Omental fat pad (tissue), 4 donors: ENCODE data around the gene SLC8A1. TPM values are rescaled to one million over a fixed set of nuclear protein-coding genes. Genes with fewer than 3 reads are reported as not detected.
A peak's percentile ranks its signal among the peaks of the same experiment; 100 is the strongest.

Source experiments
- ATAC-seq: fragments of 150-250 bp; one replicate; pipeline ENCODE4 v1.9.1; 2016; ENCODE audit warnings: mild to moderate bottlenecking, moderate library complexity; ENCODE audit not compliant: low FRiP score
- DNase-seq: peaks from one replicate; pipeline ENCODE4 v3.0.0-alpha.2; 2019; ENCODE audit warnings: low spot score
- total RNA-seq, 4 donors: library from RNA; depleted of rRNA; stranded (reverse); fragments of >200 nt; gene quantifications; one replicate each; pipeline ENCODE4 v1.1.0, GENCODE V29; 2016
- TF ChIP-seq, protein P1 (sequence below), 3 donors: fragments of 450-650 bp; IDR thresholded peaks; one replicate each; pipeline ENCODE4 v1.5.1; 2016 to 2017; ENCODE audit warnings: antibody characterized with exemption in 3 of 3, mild to moderate bottlenecking in 3 of 3, moderate library complexity in 2 of 3

SLC8A1 gene
- total RNA-seq = 10 to 100 TPM; 17.5 to 47.0 (median 30.0) TPM

DNA sequence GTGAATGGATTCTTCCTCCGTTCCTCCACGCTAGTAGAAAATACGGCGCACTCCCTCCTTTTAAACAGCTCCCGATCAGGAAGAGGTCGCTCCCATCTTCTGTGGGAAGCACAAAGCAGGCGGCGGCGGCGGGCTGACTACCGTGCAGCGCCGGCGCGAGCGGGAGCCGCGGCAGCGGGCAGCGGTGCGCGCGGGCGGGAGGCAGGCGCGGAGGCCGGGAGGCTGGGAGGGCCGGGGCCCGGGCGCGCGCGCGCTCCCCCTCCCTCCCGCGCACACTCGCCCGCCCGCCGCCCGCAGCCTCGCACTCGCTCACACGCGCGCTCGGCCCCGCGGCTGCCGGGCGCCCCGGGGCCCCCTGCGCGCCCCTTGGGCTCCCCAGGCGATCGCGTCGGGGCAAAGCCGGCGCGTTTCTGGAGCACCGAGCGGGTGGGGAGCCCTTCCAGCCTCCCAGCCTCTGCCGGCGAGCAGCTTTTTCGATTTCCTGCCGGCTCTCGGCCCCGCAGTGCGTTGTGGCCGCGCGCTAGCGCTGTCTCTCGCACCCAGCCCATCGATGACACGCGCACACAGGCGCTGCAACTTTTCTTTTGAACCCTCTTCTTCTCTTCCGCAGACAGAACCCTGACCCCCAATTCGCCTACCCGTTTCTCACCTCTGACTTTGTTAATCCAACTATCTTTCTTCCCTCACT lies at the start of gene SLC8A1:
Gene SLC8A1, minus strand, starts transcription at position 173 of the 688 bp plus-strand sequence.
- DNase-seq (no peak), ATAC-seq (peak; percentile 71)
- TF ChIP-seq, protein P1, sequence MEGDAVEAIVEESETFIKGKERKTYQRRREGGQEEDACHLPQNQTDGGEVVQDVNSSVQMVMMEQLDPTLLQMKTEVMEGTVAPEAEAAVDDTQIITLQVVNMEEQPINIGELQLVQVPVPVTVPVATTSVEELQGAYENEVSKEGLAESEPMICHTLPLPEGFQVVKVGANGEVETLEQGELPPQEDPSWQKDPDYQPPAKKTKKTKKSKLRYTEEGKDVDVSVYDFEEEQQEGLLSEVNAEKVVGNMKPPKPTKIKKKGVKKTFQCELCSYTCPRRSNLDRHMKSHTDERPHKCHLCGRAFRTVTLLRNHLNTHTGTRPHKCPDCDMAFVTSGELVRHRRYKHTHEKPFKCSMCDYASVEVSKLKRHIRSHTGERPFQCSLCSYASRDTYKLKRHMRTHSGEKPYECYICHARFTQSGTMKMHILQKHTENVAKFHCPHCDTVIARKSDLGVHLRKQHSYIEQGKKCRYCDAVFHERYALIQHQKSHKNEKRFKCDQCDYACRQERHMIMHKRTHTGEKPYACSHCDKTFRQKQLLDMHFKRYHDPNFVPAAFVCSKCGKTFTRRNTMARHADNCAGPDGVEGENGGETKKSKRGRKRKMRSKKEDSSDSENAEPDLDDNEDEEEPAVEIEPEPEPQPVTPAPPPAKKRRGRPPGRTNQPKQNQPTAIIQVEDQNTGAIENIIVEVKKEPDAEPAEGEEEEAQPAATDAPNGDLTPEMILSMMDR (IDR thresholded peaks at IDR 0.05) = no peak

DNA sequence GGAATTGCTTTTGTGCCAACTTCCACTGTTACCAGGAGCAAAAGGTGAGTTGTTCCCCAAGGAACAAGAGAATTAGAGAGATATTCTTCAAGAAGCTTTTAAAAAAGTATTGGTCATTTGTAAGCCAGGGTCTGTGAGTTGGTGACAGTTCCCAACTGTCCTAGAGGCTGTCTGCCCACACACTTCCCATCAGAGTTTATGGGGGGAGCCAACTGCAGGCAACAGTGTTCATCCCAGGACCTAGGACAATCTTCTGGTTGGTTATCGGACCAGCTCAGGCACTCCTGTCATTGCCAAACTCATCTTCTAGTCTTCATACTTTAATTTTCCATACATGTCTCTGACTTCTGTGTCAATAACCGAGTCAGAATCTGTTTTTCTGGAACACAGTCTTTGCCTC lies 47.5 kb upstream of the SLC8A1 start:
- DNase-seq (no peak), ATAC-seq (no peak)
- TF ChIP-seq, protein P1 (IDR thresholded peaks at IDR 0.05) = no peak

DNA sequence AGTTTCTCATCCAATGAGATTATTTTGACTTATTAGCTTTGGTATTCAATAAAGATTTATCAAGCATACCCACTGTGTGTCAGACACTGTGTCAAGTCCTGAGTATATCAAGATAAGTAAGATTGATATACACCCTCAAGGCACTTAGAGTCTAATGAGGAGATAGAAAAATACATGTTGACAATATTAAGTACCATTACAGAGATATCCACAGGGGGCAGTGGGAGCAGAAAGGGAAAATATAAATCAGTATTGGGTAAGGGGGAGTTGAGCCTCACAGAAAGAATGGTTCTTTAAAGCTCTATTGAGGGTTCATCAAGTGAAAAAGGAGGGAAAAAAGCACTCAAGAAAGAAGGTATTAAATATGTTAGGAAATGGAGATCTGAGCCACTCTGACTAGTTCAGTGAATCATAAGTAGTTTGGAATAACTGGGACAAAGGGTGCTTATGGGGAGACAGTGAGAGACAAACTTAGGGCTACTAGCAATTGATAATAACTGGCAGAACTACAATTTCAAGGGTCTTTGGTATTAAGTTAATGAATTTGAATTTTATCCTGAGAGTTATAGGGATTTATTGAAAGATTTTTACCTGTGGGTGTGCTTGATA lies 45.5 kb upstream of the SLC8A1 start:
- no peak for ATAC-seq
- DNase-seq = no peak
- TF ChIP-seq, protein P1 (IDR thresholded peaks at IDR 0.05) = no peak

DNA sequence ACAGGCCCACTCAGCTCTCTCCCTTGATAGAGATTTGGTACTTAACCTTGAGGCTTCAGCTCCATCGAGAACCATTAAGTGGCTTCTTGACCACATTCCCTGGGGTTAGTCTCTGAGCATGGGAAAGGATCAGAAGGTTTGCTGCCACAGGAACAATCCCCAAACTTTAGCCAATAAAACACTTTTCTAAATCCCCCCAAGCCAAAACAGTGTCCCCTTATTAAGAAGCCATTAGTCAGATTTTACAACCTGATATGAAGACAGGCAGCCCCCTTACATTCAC lies 37.7 kb upstream of the SLC8A1 start:
- ATAC-seq (no peak), DNase-seq (no peak)
- TF ChIP-seq, protein P1 (IDR thresholded peaks at IDR 0.05) = no peak

DNA sequence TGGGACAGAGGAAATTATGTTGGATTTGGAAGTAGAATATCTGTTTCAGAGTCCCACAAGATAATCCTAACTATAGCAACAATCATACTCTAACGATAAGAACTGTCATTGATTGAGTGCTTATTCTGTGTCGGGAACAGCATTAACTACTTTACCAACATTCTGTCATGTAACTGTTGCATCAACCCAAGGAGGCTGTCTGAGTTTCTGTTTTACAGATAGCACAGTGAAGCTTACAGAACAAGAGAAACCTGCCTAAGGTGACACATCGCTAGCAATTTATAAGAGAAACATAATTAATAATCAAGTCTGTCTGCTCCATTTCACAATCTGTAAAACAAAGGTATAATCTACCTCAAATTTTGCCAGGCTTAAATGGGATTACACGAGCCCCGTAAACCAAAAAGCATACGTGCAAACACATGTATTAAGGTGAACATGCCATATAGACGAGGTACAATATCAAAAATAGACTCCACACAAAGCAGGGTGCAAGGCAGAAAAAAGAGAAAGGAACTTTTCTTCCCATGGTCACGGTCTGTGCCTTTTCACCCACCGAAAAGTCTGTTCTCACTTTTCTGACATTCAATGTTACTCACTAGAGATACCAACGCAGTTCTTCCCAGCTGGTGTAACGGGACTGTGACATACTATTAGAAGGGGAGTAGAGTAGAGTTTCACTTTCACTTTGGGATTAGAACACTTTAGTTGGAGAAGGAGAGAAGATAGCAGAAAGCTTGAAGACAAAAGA lies 37.2 kb upstream of the SLC8A1 start:
- DNase-seq = no peak
- peak; percentile 82 for ATAC-seq
- TF ChIP-seq, protein P1 (IDR thresholded peaks at IDR 0.05) = no peak

DNA sequence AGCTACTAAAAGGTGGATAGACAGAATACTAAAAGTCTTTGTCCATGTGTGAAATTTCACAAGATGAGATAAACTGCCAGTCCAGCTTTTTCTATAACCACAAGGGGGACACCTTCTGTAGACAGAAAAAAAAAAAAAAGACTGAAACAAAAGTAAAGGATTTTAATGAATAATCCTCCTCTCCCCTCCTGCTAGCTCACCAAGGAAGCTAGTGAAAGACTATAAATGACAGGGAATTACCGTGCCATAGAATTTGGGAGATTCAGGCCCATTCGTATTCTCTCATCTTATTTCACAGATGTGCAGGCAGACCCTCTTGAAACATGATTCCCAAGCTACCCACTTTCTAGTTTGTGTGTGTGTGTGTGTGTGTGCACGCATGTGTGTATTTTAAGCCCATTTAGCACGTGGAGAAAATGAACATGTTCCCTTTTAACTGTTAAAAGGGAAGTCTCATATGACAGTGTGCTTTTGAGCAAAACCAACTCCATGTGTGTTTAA lies 36.3 kb upstream of the SLC8A1 start:
- DNase-seq (no peak), ATAC-seq (no peak)
- TF ChIP-seq, protein P1 (IDR thresholded peaks at IDR 0.05) = peak in 1 of 3 donors; percentile 10
